ENCODE results near the gene NBPF10.
"Not testable (repeated sequence)": the region's sequence is repeated elsewhere in the genome, so short reads cannot be mapped to it uniquely, and the experiment has no call there.

Gene NBPF10

DNA sequence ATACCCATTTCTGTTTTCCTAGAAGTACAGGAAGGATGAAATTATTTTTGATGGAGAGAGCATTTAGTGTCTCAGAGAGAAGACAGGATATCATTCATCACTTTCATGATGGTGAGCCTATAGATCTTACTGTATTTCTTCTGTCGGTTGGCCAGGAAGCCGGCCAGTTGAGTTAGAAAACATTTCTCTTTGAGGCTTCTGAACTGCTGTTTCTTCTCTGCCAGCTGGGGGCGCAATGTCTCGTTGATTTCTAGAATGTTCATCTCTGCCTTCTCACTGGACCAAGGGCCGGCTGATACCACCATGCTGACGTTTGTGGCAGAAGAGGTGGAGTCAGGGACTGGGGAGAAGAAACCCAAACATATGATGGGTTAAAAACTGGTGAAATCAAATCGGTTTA is at the start of gene NBPF10:
Gene NBPF10, minus strand, starts transcription at position 340 of the 400 bp plus-strand sequence. Its CDS starts 35 bp downstream, at position 305.
- in situ Hi-C loops (cut with HindIII; ENCODE audit: low pct_ligation_motif_present, low pct_unique_long_range_greater_than_20kb, low sequenced_read_pairs), result not testable (repeated sequence)

DNA sequence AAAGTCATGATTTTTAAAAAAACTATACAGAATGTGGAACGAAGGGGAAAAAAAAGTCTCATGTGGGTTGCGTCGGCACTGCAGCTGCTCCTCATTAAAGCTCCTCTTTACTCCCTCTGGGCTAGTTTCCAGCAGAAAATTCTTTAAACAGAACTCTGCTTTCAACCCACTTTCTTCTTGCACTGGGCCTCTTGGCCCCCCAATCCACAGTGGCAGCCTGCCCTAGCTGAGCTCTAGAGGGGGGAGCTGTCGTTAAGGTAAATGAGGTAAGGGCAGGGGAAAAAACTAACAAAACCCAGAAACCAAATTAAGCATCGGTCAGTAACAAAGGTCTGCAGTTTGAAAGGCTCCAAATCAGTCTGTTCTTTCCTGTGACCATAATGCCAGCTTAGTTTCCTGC is 29.9 kb upstream of the NBPF10 start:
- in situ Hi-C loops (cut with HindIII; ENCODE audit: low pct_ligation_motif_present, low pct_unique_long_range_greater_than_20kb, low sequenced_read_pairs); DNase-seq: not testable (repeated sequence)

More for the DNA sequence above, at the start of gene NBPF10:
- DNase-seq, result not testable (repeated sequence)

DNA sequence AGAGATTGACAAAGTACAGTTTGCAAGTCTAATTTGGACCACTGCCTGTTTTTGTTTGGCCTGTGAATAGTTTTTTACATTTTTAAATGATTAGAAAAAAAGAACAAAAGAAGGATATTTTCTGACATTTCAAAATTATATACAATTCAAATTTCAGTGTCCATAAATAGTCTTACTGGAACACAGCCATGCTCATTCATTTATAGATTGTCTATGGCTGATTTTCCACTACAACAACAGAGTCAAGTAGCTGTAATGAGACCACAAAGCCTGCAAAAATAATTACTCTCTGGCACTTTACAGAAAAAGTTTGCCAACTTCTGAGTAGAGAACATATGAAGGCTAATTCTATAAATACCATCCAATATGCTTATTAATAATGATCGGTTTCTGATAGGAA is 23.1 kb upstream of the NBPF10 start:
- in situ Hi-C loops (cut with HindIII; ENCODE audit: low pct_ligation_motif_present, low pct_unique_long_range_greater_than_20kb, low sequenced_read_pairs); DNase-seq: not testable (repeated sequence)

DNA sequence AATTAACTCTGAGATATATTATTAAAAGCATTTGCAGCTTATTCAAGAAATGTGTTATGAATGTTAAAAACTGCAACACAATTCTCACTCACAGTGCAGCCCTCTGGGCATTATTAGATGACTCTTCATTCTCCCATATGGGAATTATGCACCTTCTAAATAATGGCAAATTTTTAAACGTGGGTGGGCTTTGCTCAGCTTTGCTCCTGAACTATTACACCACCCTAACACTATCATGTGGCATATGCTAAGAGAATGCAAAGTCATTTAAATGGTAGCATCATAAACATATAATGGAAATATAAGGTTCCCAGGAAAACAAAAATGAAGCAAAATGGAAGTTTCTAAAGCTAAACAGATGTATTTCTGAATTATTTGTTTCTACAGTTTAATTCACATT is 22.7 kb upstream of the NBPF10 start:
- in situ Hi-C loops (cut with HindIII; ENCODE audit: low pct_ligation_motif_present, low pct_unique_long_range_greater_than_20kb, low sequenced_read_pairs); DNase-seq: not testable (repeated sequence)
